ENCODE data around the gene DPYSL3.

The DPYSL3 gene

DNA sequence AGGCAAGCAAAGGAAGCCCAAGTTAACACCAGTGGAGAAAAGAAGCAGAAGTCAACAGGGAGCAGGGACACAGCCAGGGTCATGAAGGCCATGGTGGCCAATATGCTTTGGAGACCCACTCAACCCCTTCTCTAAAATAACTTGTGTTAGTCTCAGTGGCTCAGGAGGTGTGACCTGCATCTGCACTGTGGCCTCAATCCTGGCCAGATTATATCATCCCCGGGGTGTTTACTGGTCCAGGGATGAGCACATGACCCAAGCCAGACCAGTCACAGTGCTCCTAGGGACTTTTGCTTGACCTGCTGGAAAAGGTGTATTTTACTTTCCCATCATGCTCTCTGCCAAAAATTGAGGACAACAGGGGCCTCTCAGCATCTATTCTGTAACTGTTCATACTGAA, 105.2 kb downstream of the DPYSL3 start:
- Histone ChIP-seq H2AFZ (ENCODE audit: low read length) (peak overlapping the region; percentile 59), H3F3A (ENCODE audit: insufficient read depth, low read length) (peaks cover 19% of the 10 kb centered on the region), H3K9ac (ENCODE audit: low read length) (peak overlapping the region; percentile 47), H3K9me3 (replicated peaks; ENCODE audit: insufficient read depth, low read length) (no peaks in the 10 kb centered on the region), H3K36me3 (replicated peaks; ENCODE audit: insufficient read depth, low read length) (no peaks in the 10 kb centered on the region), H3K79me2 (ENCODE audit: low read length) (no peaks in the 10 kb centered on the region), H4K20me1 (ENCODE audit: insufficient read depth, low read length) (no peaks in the 10 kb centered on the region), H3K9me2 (replicated peaks; ENCODE audit: insufficient read depth, low read length) (no peaks in the 10 kb centered on the region), H3K27me3 (replicated peaks; ENCODE audit: insufficient read depth, low read length) (no peaks in the 10 kb centered on the region), H3K4me3 (ENCODE audit: low read length) (no peak overlapping the region), H3K27ac (ENCODE audit: low read length) (peak overlapping the region; percentile 92), H3K4me1 (ENCODE audit: low read length) (peaks cover 24% of the 10 kb centered on the region), H3K4me2 (ENCODE audit: low read depth, low read length) (peak overlapping the region; percentile 28)
- TF ChIP-seq EZH2 (optimal IDR thresholded peaks at IDR 0.05; ENCODE audit: low read depth, low read length): no peak
- TF ChIP-seq, protein P1, sequence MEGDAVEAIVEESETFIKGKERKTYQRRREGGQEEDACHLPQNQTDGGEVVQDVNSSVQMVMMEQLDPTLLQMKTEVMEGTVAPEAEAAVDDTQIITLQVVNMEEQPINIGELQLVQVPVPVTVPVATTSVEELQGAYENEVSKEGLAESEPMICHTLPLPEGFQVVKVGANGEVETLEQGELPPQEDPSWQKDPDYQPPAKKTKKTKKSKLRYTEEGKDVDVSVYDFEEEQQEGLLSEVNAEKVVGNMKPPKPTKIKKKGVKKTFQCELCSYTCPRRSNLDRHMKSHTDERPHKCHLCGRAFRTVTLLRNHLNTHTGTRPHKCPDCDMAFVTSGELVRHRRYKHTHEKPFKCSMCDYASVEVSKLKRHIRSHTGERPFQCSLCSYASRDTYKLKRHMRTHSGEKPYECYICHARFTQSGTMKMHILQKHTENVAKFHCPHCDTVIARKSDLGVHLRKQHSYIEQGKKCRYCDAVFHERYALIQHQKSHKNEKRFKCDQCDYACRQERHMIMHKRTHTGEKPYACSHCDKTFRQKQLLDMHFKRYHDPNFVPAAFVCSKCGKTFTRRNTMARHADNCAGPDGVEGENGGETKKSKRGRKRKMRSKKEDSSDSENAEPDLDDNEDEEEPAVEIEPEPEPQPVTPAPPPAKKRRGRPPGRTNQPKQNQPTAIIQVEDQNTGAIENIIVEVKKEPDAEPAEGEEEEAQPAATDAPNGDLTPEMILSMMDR (IDR thresholded peaks at IDR 0.05; ENCODE audit: low read length): no peak
- peak; percentile 31 for DNase-seq

- Histone ChIP-seq H3K4me2 (ENCODE audit: low read depth, low read length) (peak overlapping the region; percentile 28; the same call in 1 of the 2 replicates), H3K4me3 (ENCODE audit: low read length) (no peak overlapping the region), H2AFZ (ENCODE audit: low read length) (peak overlapping the region; percentile 59), H3K9me3 (replicated peaks; ENCODE audit: insufficient read depth, low read length) (no peaks in the 10 kb centered on the region), H3K27ac (ENCODE audit: low read length) (peak overlapping the region; percentile 92), H3K79me2 (ENCODE audit: low read length) (no peaks in the 10 kb centered on the region), H3K9ac (ENCODE audit: low read length) (peak overlapping the region; percentile 47), H3K36me3 (replicated peaks; ENCODE audit: insufficient read depth, low read length) (no peaks in the 10 kb centered on the region), H3F3A (ENCODE audit: insufficient read depth, low read length) (peaks cover 19% of the 10 kb centered on the region), H4K20me1 (ENCODE audit: insufficient read depth, low read length) (no peaks in the 10 kb centered on the region), H3K27me3 (replicated peaks; ENCODE audit: insufficient read depth, low read length) (no peaks in the 10 kb centered on the region), H3K9me2 (replicated peaks; ENCODE audit: insufficient read depth, low read length) (no peaks in the 10 kb centered on the region), H3K4me1 (ENCODE audit: low read length) (peaks cover 24% of the 10 kb centered on the region)
- peak; percentile 91 for DNase-seq
- TF ChIP-seq, protein P1 (IDR thresholded peaks at IDR 0.05; ENCODE audit: low read length): no peak
- TF ChIP-seq EZH2phosphoT487 (IDR thresholded peaks at IDR 0.05; ENCODE audit: low read length) (no peak), EZH2 (optimal IDR thresholded peaks at IDR 0.05; ENCODE audit: low read depth, low read length) (no peak)
These were observed 105.9 kb downstream of the DPYSL3 start for GRCh38 chr5:147403651-147404640.

DNA sequence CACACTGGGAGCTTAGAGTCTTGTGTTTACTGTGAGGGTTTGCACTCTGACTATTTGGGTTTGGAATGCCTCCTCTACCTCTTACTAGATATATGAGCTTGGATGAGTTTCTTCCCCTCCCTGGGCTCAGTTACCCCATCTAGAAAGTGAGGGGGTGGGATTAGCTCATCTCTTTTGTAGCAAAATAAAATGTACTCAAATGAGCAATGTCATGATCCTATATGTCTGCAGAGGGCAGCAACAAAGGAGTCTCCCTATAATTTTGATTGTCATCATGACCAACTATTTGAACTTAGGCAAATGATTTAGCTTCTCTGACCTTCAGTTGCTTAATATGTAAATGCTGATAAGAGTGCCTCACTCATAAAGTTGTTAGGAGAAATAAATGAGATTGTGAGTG, 109.0 kb downstream of the DPYSL3 start:
- peaks cover 24% of the 10 kb centered on the region for H3K4me1 ChIP-seq (ENCODE audit: low read length)
- H3K9me2 ChIP-seq (replicated peaks; ENCODE audit: insufficient read depth, low read length): no peaks in the 10 kb centered on the region
- no peak for DNase-seq
- H3K36me3 ChIP-seq (replicated peaks; ENCODE audit: insufficient read depth, low read length): no peaks in the 10 kb centered on the region
- H3K9ac ChIP-seq (ENCODE audit: low read length): no peak overlapping the region
- no peaks in the 10 kb centered on the region for H3K27me3 ChIP-seq (replicated peaks; ENCODE audit: insufficient read depth, low read length)
- H3F3A ChIP-seq (ENCODE audit: insufficient read depth, low read length): peaks cover 19% of the 10 kb centered on the region
- no peaks in the 10 kb centered on the region for H3K79me2 ChIP-seq (ENCODE audit: low read length)
- H3K27ac ChIP-seq (ENCODE audit: low read length): no peak overlapping the region
- no peak for TF ChIP-seq EZH2 (optimal IDR thresholded peaks at IDR 0.05; ENCODE audit: low read depth, low read length)
- TF ChIP-seq, protein P1 (IDR thresholded peaks at IDR 0.05; ENCODE audit: low read length): no peak
- no peak for TF ChIP-seq EZH2phosphoT487 (IDR thresholded peaks at IDR 0.05; ENCODE audit: low read length)
- H4K20me1 ChIP-seq (ENCODE audit: insufficient read depth, low read length): no peaks in the 10 kb centered on the region
- H3K4me2 ChIP-seq (ENCODE audit: low read depth, low read length): no peak overlapping the region
- H3K9me3 ChIP-seq (replicated peaks; ENCODE audit: insufficient read depth, low read length): no peaks in the 10 kb centered on the region
- no peak overlapping the region for H3K4me3 ChIP-seq (ENCODE audit: low read length)
- H2AFZ ChIP-seq (ENCODE audit: low read length): no peak overlapping the region
